NOMO-1 treated with dmso at 0.1 percent for 144 hours (cell line): ENCODE data around the gene NGDN.

Source experiments
- DNase-seq: peaks from one replicate; lab custom pipeline; 2025; ENCODE audit not compliant: unreplicated experiment; lab: John Stamatoyannopoulos, UW

The NGDN gene

DNA sequence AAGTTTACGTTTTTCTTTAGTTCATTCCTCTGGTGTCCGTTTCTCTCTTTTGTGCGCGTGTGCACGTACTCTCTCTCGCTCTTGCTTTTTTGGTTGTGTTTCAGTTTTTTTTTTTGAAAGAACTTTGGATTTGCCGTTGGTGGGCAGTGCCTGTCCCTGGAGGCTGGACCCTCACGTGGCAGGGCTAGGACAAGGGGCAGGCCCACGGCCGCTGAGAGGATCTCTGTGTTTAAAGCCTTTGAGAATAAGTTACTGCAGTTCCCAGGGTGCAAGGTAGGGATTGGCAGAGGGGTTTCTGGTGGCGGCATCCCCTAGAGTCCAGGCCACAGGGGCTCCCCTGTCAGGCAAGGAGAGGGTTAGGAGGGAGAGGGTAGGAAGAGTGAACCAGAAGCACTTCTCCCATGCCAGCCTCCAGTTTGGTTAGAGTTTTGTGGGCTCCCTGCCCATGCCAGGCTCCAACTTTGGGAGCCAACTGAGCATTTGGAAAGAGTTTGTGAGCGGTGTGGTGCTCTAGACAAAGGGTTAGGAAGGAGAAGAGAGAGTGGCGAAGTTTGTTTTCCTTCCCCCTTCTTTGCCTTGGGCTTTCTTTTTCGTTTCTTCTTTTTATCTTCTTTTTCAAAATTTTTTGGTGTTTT lies 51.5 kb downstream of the NGDN start:
- no peak for DNase-seq

DNA sequence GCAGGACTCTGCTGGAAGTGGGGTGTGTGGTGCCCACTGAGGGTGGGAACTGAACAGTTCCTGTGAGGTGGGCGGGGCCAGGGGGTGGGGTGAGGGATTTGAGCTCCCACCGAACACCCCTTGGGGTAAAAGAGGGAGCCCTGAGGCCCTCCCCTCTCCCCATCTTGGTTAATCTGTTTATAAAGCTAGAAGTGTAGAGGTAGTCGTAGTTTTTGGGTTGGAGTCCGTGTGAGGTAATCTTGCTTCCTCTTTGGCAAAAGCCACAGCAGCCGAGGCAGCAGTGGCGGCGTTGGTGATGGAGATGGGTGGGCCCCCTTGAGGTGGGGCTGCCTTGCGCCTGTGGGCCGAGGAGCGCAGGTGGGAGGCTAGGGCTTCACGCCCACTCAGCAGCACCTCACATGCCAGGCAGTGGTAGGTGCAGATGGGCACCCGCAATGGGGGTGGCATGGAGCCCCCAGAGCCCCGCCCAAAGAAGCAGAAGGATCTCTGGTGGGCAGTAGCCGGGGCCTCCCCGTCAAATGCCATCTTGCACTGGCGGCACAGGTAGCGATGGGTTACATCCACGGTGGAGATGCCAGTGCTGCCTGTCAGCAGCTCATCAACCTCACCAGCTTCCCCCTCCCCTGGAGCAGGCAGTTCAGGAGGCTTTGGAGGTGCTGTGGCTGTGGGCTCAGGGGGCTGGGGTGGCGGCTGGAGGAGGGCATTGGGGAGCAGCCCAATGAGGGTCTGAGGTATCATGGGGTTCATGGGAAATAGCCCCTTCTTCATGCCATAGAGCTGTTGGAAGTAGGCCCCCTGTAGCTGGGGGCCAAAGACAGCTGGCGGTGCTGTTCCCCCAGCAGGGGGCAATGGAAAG lies 52.5 kb downstream of the NGDN start:
- DNase-seq: peak; percentile 28

DNA sequence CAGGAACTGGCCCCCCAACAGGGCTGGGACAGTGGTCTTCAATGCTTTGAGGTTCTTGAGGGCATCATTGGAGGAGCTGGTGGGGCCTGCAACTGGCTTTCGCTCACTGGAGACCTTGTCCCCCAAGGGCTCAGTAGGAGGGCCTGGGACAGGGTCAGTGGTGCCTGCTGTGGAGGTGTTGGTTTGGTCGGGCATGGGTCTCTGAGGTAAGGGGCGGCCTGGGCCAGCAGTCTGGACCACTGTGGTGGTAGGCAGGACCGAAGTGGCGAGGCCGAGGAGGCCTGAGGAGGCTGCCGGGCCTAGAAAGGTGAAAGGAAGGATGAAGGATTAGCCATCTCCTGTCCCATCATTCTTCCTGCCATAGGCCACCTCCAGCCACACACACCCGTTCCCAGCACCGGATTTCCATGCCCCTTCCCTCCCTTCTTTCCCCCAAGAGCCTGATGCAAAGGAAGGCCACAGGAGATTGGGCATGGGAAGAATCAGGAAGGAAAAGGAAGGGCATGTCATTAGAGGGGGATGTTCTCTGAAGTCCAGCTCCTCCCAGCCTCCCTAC lies 53.2 kb downstream of the NGDN start:
- DNase-seq: no peak

DNA sequence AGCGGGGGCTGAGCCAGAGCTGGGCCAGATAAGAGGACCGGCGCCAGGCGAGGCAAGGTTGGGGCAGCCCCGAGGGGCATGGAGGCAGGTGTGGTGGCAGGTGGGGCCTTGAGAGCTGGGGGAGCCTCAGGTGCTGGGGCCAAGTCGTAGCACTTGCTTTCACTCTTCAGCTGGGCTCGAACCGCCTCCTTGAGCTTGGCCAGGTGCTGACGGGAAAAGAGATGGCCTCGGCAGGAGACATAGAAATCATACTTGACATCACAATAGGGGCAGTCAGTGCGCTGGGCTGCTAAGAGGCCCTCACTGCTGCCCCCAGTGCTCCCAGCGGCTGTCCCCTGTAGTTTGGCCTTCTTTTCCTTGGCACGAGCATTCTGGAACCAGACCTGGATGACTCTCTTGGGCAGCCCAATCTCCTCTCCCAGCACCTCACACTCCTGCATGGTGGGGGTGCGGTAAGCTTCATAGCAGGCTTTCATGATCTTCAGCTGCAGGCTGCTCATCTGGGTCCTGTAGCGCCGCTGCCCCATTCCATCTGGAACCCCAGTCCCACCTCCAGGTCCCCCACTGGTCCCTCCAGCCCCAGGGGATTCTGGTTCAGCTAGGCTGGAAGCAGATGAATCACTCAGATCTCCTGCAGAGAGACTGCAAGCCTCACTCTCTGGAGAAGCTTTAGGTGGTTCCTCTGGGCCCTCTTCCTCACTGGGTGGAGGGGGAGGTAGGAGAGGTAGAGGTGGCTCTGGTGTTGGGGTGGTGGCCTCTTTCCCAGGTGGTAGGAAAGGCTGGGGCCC lies 53.9 kb downstream of the NGDN start:
- DNase-seq: no peak

DNA sequence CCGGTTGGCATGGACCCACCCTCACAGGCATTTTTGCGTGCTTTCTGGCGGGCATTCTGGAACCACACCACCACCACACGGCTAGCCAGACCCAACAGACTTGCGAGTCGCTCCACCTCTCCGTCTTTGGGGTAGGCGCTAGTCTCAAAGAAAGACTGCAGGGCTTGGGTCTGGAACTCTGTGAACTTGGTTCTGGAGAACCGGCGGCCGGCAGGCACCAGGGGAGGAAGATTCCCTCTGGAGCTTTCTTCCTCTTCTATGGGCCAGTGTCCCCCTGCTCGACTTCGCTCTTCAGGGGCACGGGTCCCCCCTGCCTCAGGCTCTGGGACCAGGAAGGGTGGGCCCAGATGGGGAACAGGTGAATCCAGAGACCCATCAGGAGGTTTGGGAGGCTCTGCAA lies 55.5 kb downstream of the NGDN start:
- no peak for DNase-seq

GRCh38 chr14:23525611-23526010 lies 56.1 kb downstream of the NGDN start:
- no peak for DNase-seq
